ENCODE data around the gene SLC25A22. TPM values are rescaled to one million over a fixed set of nuclear protein-coding genes. Genes with fewer than 3 reads are reported as not detected.

SLC25A22 gene
- total RNA-seq, 1 experiment from 2014 or later: 24.6 TPM

DNA sequence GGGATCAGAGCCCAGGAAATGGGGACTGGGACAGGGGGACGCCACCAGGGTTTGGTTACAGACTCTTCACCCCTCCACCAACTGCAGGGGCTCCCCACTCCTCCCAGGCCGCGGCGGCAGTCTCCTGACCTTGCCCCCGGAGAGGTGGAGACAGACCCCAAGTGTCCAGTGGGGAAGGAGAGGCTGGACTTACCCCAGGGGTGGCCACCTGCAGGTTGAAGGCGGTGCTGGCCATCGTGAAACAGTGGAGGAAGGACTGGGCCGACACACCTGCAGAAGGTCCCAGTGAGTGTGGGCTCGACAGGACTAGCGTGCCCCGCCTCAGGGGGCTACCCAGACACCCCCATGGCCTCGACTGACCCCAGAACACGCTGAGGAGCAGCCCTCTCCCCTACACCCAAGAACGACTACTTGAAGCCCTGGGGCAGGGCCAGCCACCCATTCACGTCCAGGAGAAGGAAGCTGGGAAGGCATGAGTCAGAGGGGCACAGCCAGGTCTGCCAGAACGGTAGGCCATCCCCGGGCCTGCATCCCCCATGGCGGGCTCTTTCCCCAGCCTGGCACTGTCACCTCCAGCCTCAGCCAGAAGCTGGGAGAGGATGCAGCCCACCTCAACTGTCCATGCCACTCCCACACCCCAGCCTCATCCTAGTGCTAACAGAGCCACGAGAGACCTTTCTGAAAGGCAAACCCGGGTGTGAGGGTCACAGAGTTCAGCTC is 23.0 kb downstream of the SLC25A22 start:
- no peaks in the 10 kb centered on the region for H3K27me3 ChIP-seq (ENCODE audit: insufficient read depth, low read depth)
- no peak overlapping the region for H3K27ac ChIP-seq
- ChIA-PET CTCF (interaction anchor here (0.6 kb wide), 1 partner anchor 9 kb away, joined by 8 read pairs; no protein-coding TSS in a partner anchor), POLR2A (ENCODE audit: unreplicated experiment) (interaction anchor here (0.6 kb wide), 2 partner anchors 11 to 91 kb away, joined by 17 to 27 read pairs; no protein-coding TSS in a partner anchor)
- intact Hi-C loops (cut with micrococcal nuclease; ENCODE audit: unreplicated experiment): no loop called here
- H3K79me2 ChIP-seq (ENCODE audit: low read depth): peaks cover 47% of the 10 kb centered on the region
- H4K20me1 ChIP-seq (ENCODE audit: insufficient read depth): peaks cover 23% of the 10 kb centered on the region
- no peaks in the 10 kb centered on the region for H3K36me3 ChIP-seq (ENCODE audit: low read depth)
- H3K9me3 ChIP-seq (ENCODE audit: insufficient read depth, low read depth): no peaks in the 10 kb centered on the region
- H3F3A ChIP-seq (ENCODE audit: insufficient read depth, low read depth): no peaks in the 10 kb centered on the region; the same call in 1 of the 2 replicates
- H3K9me2 ChIP-seq (ENCODE audit: insufficient read depth): no peaks in the 10 kb centered on the region
- peak overlapping the region; percentile 69; the same call in 1 of the 2 replicates for H3K4me3 ChIP-seq
- BruUV-seq (replicated peaks): no TSS peak
- peak; percentile 51 to 54 for DNase-seq
- no peak overlapping the region for H2AFZ ChIP-seq
- H3K4me1 ChIP-seq (replicated peaks; ENCODE audit: insufficient read depth): peaks cover 13% of the 10 kb centered on the region
- TF ChIP-seq, protein P1, sequence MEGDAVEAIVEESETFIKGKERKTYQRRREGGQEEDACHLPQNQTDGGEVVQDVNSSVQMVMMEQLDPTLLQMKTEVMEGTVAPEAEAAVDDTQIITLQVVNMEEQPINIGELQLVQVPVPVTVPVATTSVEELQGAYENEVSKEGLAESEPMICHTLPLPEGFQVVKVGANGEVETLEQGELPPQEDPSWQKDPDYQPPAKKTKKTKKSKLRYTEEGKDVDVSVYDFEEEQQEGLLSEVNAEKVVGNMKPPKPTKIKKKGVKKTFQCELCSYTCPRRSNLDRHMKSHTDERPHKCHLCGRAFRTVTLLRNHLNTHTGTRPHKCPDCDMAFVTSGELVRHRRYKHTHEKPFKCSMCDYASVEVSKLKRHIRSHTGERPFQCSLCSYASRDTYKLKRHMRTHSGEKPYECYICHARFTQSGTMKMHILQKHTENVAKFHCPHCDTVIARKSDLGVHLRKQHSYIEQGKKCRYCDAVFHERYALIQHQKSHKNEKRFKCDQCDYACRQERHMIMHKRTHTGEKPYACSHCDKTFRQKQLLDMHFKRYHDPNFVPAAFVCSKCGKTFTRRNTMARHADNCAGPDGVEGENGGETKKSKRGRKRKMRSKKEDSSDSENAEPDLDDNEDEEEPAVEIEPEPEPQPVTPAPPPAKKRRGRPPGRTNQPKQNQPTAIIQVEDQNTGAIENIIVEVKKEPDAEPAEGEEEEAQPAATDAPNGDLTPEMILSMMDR (conservative IDR thresholded peaks at IDR 0.05): no peak
- no peak for TF ChIP-seq EZH2 (IDR thresholded peaks at IDR 0.05; ENCODE audit: low read depth)
- peak overlapping the region; percentile 79 for H3K4me2 ChIP-seq

- CTCF ChIA-PET: no interaction called here
- Histone ChIP-seq H3K9me3 (ENCODE audit: insufficient read depth, low read depth) (no peaks in the 10 kb centered on the region), H3K4me1 (replicated peaks; ENCODE audit: insufficient read depth) (peaks cover 13% of the 10 kb centered on the region), H3K4me2 (no peak overlapping the region), H4K20me1 (ENCODE audit: insufficient read depth) (peaks cover 23% of the 10 kb centered on the region), H2AFZ (no peak overlapping the region), H3K36me3 (ENCODE audit: low read depth) (no peaks in the 10 kb centered on the region), H3K27me3 (ENCODE audit: insufficient read depth, low read depth) (no peaks in the 10 kb centered on the region), H3K79me2 (ENCODE audit: low read depth) (peaks cover 47% of the 10 kb centered on the region), H3K27ac (no peak overlapping the region), H3F3A (ENCODE audit: insufficient read depth, low read depth) (no peaks in the 10 kb centered on the region; the same call in 1 of the 2 replicates), H3K9me2 (ENCODE audit: insufficient read depth) (no peaks in the 10 kb centered on the region), H3K4me3 (no peak overlapping the region)
- DNase-seq: no peak
- TF ChIP-seq, protein P1 (conservative IDR thresholded peaks at IDR 0.05): no peak
- TF ChIP-seq EZH2 (IDR thresholded peaks at IDR 0.05; ENCODE audit: low read depth): no peak
- POLR2A ChIA-PET (ENCODE audit: unreplicated experiment): no interaction called here
- no TSS peak for BruUV-seq (replicated peaks)
- intact Hi-C loops (cut with micrococcal nuclease; ENCODE audit: unreplicated experiment): no loop called here
These were observed 24.3 kb downstream of the SLC25A22 start for GRCh38 chr11:773830-774229.

- Histone ChIP-seq H3K79me2 (ENCODE audit: low read depth) (peaks cover 47% of the 10 kb centered on the region), H4K20me1 (ENCODE audit: insufficient read depth) (peaks cover 23% of the 10 kb centered on the region), H3K4me1 (replicated peaks; ENCODE audit: insufficient read depth) (peaks cover 13% of the 10 kb centered on the region), H3K36me3 (ENCODE audit: low read depth) (no peaks in the 10 kb centered on the region), H3K9me2 (ENCODE audit: insufficient read depth) (no peaks in the 10 kb centered on the region), H3K27me3 (ENCODE audit: insufficient read depth, low read depth) (no peaks in the 10 kb centered on the region), H3K4me3 (no peak overlapping the region), H3F3A (ENCODE audit: insufficient read depth, low read depth) (no peaks in the 10 kb centered on the region; the same call in 1 of the 2 replicates), H3K9me3 (ENCODE audit: insufficient read depth, low read depth) (no peaks in the 10 kb centered on the region), H3K4me2 (no peak overlapping the region), H3K27ac (no peak overlapping the region), H2AFZ (no peak overlapping the region)
- TF ChIP-seq, protein P1 (conservative IDR thresholded peaks at IDR 0.05): no peak
- no peak for TF ChIP-seq EZH2 (IDR thresholded peaks at IDR 0.05; ENCODE audit: low read depth)
- intact Hi-C loops (cut with micrococcal nuclease; ENCODE audit: unreplicated experiment): no loop called here
- CTCF ChIA-PET: no interaction called here
- POLR2A ChIA-PET (ENCODE audit: unreplicated experiment): no interaction called here
- BruUV-seq (replicated peaks): no TSS peak
- DNase-seq: no peak
These were observed 24.7 kb downstream of the SLC25A22 start for GRCh38 chr11:773425-773824.
